Panc1 (cell line): ENCODE measurements around the gene REXO5. TPM values are rescaled to one million over a fixed set of nuclear protein-coding genes. Genes with fewer than 3 reads are reported as not detected.

Experiments used
- ATAC-seq: fragments of 200-7000 bp; cut with Tn5 transposase; 2 replicates; pipeline ENCODE4 v1.9.1; 2020; ENCODE audit warnings: mild to moderate bottlenecking, moderate library complexity
- BruUV-seq: library from RNA; stranded (reverse); fragments of 400-500 nt; replicated peaks from 2 replicates; lab custom pipeline; 2021; lab: Mats Ljungman, UMichigan
- CTCF ChIA-PET: fragments of 300-600 bp; sonication (Branson Sonifier 250); formaldehyde crosslinking; loops from one replicate; lab custom pipeline; 2022; ENCODE audit warnings: antibody characterized with exemption; lab: Charles Lee
- POLR2A ChIA-PET: fragments of 300-600 bp; sonication (Branson Sonifier 250); formaldehyde crosslinking; loops from one replicate; lab custom pipeline; 2022; ENCODE audit warnings: antibody characterized with exemption; lab: Charles Lee
- DNase-seq: peaks from one replicate; pipeline ENCODE4 v3.0.0-alpha.2; 2010; ENCODE audit warnings: low read depth, low spot score
- H3K27ac ChIP-seq: 2 replicates; pipeline ENCODE4 v1.5.1; 2011; ENCODE audit warnings: mild to moderate bottlenecking, low read length, inconsistent platforms
- H3K27me3 ChIP-seq: fragments of 200-500 bp; sonication (Bioruptor generic); 2 replicates; pipeline ENCODE4 v1.6.0; 2014; ENCODE audit warnings: low read length, inconsistent platforms; ENCODE audit not compliant: control insufficient read depth, insufficient read depth
- H3K36me3 ChIP-seq: fragments of 200-500 bp; sonication (Bioruptor generic); 2 replicates; pipeline ENCODE4 v1.5.1; 2014; ENCODE audit warnings: inconsistent platforms, mild to moderate bottlenecking, low read length, moderate library complexity; ENCODE audit not compliant: control insufficient read depth, insufficient read depth
- H3K4me1 ChIP-seq: 2 replicates; pipeline ENCODE4 v1.5.1; 2011; ENCODE audit warnings: inconsistent platforms, mild to moderate bottlenecking, low read length, moderate library complexity; ENCODE audit not compliant: control insufficient read depth, insufficient read depth
- H3K4me3 ChIP-seq, 2 experiments: 2 replicates each; pipeline ENCODE4 v1.5.1; 2011 to 2012; ENCODE audit warnings: low read depth in 2 of 2, low read length in 2 of 2, mild to moderate bottlenecking in 2 of 2, inconsistent platforms in 1 of 2, moderate library complexity in 1 of 2
- H3K9me3 ChIP-seq: fragments of 200-500 bp; sonication (Bioruptor generic); 2 replicates; pipeline ENCODE4 v1.5.1; 2014; ENCODE audit warnings: low read depth, mild to moderate bottlenecking, inconsistent platforms, low read length, moderate library complexity; ENCODE audit not compliant: control insufficient read depth, insufficient read depth
- CTCF ChIP-seq: fragments of 450-650 bp; IDR thresholded peaks from 2 replicates; pipeline ENCODE4 v1.5.1; 2017; ENCODE audit warnings: mild to moderate bottlenecking
- POLR2AphosphoS5 ChIP-seq: IDR thresholded peaks from 2 replicates; pipeline ENCODE4 v1.6.1; 2012; ENCODE audit warnings: mild to moderate bottlenecking, low read depth, low read length, moderate library complexity
- REST ChIP-seq, 2 experiments: IDR thresholded peaks; 2 replicates each; pipeline ENCODE4 v1.6.1; 2011 to 2012; ENCODE audit warnings: low read depth in 2 of 2, control low read depth in 1 of 2, low read length in 1 of 2, mild to moderate bottlenecking in 1 of 2, moderate library complexity in 1 of 2; ENCODE audit not compliant: insufficient read depth in 1 of 2
- SIN3A ChIP-seq: IDR thresholded peaks from 2 replicates; pipeline ENCODE4 v1.6.1; 2012; ENCODE audit warnings: low read depth, mild to moderate bottlenecking, low read length, moderate library complexity, borderline replicate concordance; ENCODE audit not compliant: insufficient read depth
- TCF7L2 ChIP-seq: IDR thresholded peaks from 2 replicates; pipeline ENCODE4 v1.6.1; 2011; ENCODE audit warnings: mild to moderate bottlenecking, low read depth, low read length, inconsistent platforms
- in situ Hi-C: cut with HindIII; loops from 2 replicates; pipeline ENCODE4 v1.10.0; 2016; ENCODE audit warnings: low sequenced_read_pairs, low pct_unique_long_range_greater_than_20kb
- intact Hi-C: fragments of 100-400 bp; cut with micrococcal nuclease; formaldehyde crosslinking; loops from one replicate; pipeline ENCODE4 v1.10.0; 2022; ENCODE audit not compliant: unreplicated experiment
- total RNA-seq: library from RNA; stranded (reverse); gene quantifications from one replicate; pipeline ENCODE4 v1.2.1, GENCODE V29; 2021; ENCODE audit not compliant: unreplicated experiment

REXO5 gene
- total RNA-seq, 1 experiment from 2014 or later = 13.6 TPM

GRCh38 chr16:20880867-20881502, 74.7 kb downstream of the REXO5 start:
- H3K9me3 ChIP-seq = no peaks in the 10 kb centered on the region
- ChIA-PET POLR2A (no interaction called here), CTCF (no interaction called here)
- DNase-seq (no peak), ATAC-seq (no peak)
- no peaks in the 10 kb centered on the region for H3K27me3 ChIP-seq
- H3K36me3 ChIP-seq = no peaks in the 10 kb centered on the region
- no peak overlapping the region for H3K27ac ChIP-seq
- no peak overlapping the region for H3K4me3 ChIP-seq
- no TSS peak for BruUV-seq
- in situ Hi-C loops (no loop called here), intact Hi-C loops (no loop called here)
- TF ChIP-seq CTCF (no peak), REST (IDR thresholded peaks at IDR 0.05; ENCODE audit: insufficient read depth in 1 of 2, low read depth in 2 of 2, low read length in 1 of 2) (no peak), SIN3A (no peak), TCF7L2 (no peak), POLR2AphosphoS5 (no peak)
- H3K4me1 ChIP-seq = peaks cover 19% of the 10 kb centered on the region

GRCh38 chr16:20881503-20881878, 75.2 kb downstream of the REXO5 start:
- DNase-seq (no peak), ATAC-seq (no peak)
- no peaks in the 10 kb centered on the region for H3K9me3 ChIP-seq
- no peaks in the 10 kb centered on the region for H3K36me3 ChIP-seq
- no peak overlapping the region for H3K27ac ChIP-seq
- ChIA-PET CTCF (no interaction called here), POLR2A (interaction anchor here (0.5 kb wide), 1 partner anchor 24 kb away, joined by 4 read pairs; no protein-coding TSS in a partner anchor)
- no peaks in the 10 kb centered on the region for H3K27me3 ChIP-seq
- no peak for TF ChIP-seq CTCF
- no peak for TF ChIP-seq REST (IDR thresholded peaks at IDR 0.05; ENCODE audit: insufficient read depth in 1 of 2, low read depth in 2 of 2, low read length in 1 of 2)
- no peak for TF ChIP-seq POLR2AphosphoS5
- TF ChIP-seq SIN3A = no peak
- no peak for TF ChIP-seq TCF7L2
- intact Hi-C loops (no loop called here), in situ Hi-C loops (no loop called here)
- peaks cover 19% of the 10 kb centered on the region for H3K4me1 ChIP-seq
- no TSS peak for BruUV-seq
- no peak overlapping the region for H3K4me3 ChIP-seq
